Ureter (tissue), 1 donor: ENCODE measurements around the gene TMEM239. TPM values are rescaled to one million over a fixed set of nuclear protein-coding genes. Genes with fewer than 3 reads are reported as not detected.

Source experiments
- DNase-seq: peaks from one replicate; pipeline ENCODE4 v3.0.0-alpha.2; 2020; ENCODE audit warnings: low spot score
- total RNA-seq: library from RNA; stranded (reverse); gene quantifications from one replicate; pipeline ENCODE4 v1.2.4, GENCODE V29; 2023
- donor health status: DM: yes; HTN: yes; CAD: no.

Gene TMEM239
- total RNA-seq, 1 donor from 2014 or later: not detected

DNA sequence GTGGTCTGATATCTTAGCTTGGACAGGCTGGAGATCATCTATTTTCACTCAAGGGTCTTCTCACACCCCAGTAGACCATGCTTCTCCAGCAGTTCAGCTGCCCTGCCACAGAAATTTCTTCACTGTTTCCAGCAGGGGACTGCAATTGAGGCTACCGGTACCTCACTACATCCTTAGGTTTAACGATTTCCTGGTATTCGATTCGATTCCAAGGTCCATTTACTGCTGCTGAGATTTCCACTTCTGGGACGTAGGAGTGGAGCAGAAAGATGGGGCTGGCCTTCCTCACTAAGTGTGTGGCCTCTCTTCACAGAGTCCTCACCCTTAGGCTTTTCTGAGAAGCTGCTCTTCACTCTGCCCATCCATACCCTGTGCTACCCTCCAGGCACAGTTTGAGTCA, 30.5 kb downstream of the TMEM239 start:
- no peak for DNase-seq

DNA sequence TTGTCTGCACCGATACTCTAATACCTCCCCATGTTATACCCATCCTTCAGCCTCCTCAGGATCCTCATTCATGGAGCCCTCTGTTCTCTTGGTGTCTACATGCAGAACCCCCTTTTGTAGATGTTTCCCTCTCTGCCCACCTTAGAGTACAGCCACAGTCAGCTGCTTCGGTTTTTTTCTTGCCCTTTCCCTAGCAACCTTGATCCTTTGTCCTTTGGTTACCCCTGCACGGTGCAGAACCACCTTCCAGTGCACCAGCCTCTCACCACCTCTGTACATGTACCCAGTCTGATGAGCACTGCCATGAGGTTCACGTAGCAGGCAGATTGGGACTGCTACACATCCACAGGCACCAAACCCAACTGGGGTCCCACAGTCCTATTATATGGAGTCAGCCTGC, 31.6 kb downstream of the TMEM239 start:
- no peak for DNase-seq

DNA sequence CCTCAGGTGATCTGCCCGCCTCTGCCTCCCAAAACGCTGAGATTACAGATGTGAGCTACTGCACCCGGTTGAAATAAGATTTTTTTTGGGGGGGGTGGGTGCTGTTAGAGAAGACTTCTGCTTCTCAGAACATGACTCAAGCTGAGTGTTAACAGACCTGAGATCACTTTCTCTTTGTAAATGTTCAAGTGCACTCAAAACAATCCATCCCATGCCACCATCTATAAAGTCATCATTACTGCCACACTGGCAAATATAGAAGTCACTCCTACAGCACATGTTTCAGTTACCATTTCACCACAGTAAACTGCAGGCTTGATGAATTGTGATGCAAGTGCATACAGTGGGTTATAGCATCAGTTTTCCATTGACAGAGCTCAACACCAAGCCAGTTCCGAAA, 33.4 kb downstream of the TMEM239 start:
- no peak for DNase-seq

GRCh38 chr20:2851086-2851485, 34.9 kb downstream of the TMEM239 start:
- DNase-seq: no peak

GRCh38 chr20:2858591-2858990, 42.4 kb downstream of the TMEM239 start:
- DNase-seq: no peak

DNA sequence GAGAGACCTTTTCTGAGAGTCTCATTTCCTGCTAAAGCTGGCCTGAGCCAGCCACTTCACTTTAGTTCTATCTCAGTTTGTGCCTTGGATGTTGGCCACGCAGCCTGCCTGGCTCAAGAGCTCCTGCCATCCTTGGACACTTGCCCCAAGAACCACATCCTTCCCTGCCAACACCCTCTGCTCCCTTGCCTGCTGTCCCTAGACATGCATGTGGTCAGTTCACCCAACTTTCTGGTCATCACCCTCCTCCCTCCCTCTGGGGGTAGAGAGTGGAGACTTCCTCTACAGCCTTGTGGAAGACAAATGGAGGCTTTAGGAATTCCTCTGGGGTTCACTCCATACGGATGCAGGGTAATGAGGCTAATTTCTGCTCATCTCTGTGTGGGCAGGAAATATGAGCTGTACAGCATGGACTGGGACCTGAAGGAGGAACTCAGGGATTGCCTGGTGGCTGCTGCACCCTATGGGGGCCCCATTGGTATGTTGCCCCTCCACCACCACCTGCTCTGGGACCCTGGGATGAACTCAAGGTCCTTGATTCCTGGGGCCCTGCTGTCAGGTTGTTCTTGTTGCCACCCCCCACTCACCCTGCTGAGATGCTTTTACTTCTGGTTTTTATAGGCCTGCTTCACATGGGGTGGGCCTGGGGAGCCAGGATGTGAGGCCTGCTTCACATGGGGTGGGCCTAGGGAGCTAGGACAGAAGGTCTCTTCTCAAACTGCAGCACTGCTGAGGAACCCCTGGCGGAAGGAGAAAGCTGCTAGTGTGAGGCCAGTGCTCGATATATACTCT, 43.4 kb downstream of the TMEM239 start:
- DNase-seq: no peak

- no peak for DNase-seq
Measured at GRCh38 chr20:2864626-2865025, 48.5 kb downstream of the TMEM239 start.

DNA sequence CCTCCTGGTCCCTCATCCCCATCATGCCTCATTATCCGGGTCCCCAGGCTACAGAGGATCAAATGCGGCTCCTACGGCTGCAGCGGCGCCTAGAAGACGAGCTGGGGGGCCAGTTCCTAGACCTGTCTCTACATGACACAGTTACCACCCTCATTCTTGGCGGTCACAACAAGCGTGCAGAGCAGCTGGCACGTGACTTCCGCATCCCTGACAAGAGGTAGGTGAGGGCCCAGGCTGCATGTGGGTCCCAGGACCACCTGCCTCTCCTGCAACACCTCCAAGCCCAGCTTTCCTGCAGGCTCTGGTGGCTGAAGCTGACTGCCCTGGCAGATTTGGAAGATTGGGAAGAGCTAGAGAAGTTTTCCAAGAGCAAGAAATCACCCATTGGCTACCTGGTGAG, 48.9 kb downstream of the TMEM239 start:
- no peak for DNase-seq

DNA sequence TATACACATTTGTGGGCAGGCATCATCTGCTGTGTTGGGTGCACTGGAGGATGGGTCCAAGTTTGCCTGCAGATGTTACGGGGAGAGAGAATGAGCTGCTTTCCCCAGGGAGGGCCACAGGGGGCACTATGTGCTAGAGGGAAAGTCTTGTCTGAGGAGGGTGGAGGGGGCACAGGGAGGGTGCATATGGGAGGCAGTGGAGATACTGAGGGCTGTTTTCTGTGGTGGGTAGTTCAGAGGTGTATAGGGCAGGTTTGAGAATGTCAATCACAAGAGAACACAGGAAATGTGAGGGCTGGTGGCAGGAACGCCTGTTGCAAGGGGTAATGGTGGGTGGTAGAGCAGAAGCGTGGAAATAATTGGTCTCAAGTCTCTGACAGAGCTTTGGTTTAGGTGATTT, 49.5 kb downstream of the TMEM239 start:
- DNase-seq: no peak

DNA sequence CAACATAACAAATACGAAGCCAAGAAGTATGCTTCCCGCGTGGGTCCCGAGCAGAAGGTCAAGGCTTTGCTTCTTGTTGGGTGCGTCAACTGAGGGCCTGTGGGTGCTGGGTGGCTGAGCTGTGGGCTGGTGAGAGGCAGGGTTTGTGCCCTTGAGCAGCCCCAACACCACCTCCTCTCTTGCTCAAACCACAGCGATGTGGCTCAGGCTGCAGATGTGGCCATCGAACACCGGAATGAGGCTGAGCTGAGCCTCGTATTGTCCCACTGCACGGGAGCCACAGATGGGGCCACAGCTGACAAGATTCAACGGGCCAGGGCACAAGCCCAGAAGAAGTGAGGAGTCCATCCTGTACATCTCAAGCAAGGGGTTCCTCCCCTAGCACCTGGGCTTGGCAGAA, 50.1 kb downstream of the TMEM239 start:
- DNase-seq: no peak

DNA sequence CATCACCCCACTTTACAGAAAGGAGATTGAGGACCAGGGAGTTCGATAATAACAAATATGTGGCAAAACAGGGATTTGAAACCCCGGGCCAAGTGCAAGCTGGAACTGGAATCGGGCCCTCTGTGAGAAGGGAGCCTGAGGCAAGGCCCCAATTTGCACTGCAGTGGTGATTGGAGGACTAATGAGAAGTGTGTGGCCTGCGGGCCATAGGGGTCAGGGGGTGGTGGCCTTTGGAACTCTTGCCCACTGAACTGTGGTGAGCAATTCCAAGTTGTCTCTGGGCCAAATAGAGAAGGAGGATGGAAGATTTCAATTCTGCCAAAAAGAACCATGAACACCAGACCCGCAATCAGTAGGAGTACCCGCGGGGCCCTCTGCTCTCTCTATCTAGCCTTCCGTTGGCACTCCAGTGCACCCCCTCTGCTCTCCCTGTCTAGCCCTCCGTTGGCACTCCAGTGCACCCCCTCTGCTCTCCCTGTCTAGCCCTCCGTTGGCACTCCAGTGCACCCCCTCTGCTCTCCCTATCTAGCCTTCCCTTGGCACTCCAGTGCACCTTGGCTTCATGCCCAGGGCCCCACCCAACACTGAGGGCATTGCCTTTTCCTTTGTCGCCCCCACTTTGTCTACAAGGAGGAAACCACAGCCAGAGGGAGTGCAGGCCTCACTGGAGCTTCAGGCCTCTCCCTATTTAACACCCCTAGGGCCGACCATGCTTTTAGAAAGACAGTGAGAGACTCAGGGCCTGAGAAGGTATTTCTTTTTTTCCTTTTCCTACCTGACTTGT, 51.1 kb downstream of the TMEM239 start:
- no peak for DNase-seq

Other genes with a start within 250 kb of the TMEM239 start
- 179 TPM for gene NOP56, start 163.7 kb upstream of the TMEM239 start, total RNA-seq
- 79.8 TPM for gene IDH3B, start 152.1 kb upstream of the TMEM239 start, total RNA-seq
- 30.3 TPM for gene EBF4, start 123.6 kb upstream of the TMEM239 start, total RNA-seq
- 3.0 TPM for gene CPXM1, start 15.7 kb upstream of the TMEM239 start, total RNA-seq
- not detected for gene C20orf141, start 1.4 kb upstream of the TMEM239 start, total RNA-seq
- gene PCED1A, start 24.3 kb downstream of the TMEM239 start, total RNA-seq: 53.5 TPM
- 38.0 TPM for gene VPS16, start 24.4 kb downstream of the TMEM239 start, total RNA-seq
- gene PTPRA, start 57.1 kb downstream of the TMEM239 start, total RNA-seq: 79.5 TPM
- gene GNRH2, start 227.3 kb downstream of the TMEM239 start, total RNA-seq: 1.5 TPM
- gene MRPS26, start 229.7 kb downstream of the TMEM239 start, total RNA-seq: 49.6 TPM